ENCODE measurements around the gene PAPPA.

Gene PAPPA

GRCh38 chr9:116276651-116277121, 123.1 kb downstream of the PAPPA start:
- DNase-seq (ENCODE audit: low spot score): no peak

- DNase-seq (ENCODE audit: low spot score): peak; percentile 50
Measured at GRCh38 chr9:116278326-116278725, 124.7 kb downstream of the PAPPA start.

DNA sequence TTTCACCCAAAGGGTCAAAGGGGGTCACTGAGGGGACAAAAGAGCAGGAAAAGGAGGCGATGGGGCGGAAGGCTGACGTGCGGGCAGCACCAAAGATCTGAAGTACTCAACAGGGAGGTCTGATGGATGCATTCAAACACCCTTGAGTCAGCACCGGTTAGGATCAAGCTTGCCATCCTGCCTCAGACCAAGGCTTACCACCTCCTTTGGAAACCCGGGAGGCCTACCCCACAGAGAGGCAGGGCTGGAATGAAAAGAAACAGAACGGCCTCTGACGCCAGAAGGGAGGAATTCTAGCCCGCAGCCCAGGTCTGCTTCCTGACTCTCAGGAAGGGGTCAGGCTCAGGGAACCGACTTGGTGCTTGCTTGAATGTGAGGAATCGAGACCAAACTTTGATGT, 125.6 kb downstream of the PAPPA start:
- no peak for DNase-seq (ENCODE audit: low spot score)

DNA sequence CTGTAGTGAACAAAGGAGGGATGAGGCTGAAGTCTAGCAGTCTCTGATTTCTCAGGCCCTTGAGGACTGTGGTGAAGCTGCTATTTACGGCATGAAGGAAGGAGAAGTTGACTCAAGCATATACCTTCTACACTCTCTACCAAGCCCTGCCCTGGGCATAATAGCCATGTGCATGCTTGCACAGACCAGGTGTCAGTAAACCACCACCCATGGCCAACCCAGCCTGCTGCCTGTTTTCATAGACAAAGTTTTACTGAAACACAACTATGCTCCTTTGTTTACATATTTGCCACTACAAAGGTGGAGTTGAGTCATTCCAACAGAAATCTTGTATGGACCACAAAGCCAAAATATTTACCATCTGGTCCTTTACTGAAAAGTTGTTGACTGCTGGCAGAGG, 126.9 kb downstream of the PAPPA start:
- no peak for DNase-seq (ENCODE audit: low spot score)

DNA sequence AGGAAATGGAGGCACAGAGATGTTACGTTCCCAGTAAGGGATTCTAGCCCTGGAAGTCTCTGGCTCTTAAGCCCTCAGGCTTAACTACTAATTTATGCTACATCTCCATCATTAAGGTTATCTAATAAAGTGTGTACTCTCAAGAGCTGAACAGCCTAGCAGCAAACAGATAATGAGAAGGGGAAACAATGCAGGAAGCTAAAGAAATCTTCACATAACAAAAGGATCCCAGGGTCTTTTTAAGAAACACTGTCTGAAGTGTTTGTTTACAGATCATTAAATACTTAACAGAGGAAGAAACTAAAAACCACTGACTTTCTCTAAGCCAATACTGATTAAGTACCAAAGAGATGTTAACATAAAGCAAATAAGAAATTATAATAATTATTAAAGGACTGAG, 129.0 kb downstream of the PAPPA start:
- DNase-seq (ENCODE audit: low spot score): no peak

- DNase-seq (ENCODE audit: low spot score): no peak
Measured at GRCh38 chr9:116284518-116284917, 130.9 kb downstream of the PAPPA start.

GRCh38 chr9:116285320-116285719, 131.7 kb downstream of the PAPPA start:
- DNase-seq (ENCODE audit: low spot score): no peak

GRCh38 chr9:116286297-116286696, 132.7 kb downstream of the PAPPA start:
- DNase-seq (ENCODE audit: low spot score): no peak

GRCh38 chr9:116287721-116288120, 134.1 kb downstream of the PAPPA start:
- no peak for DNase-seq (ENCODE audit: low spot score)

DNA sequence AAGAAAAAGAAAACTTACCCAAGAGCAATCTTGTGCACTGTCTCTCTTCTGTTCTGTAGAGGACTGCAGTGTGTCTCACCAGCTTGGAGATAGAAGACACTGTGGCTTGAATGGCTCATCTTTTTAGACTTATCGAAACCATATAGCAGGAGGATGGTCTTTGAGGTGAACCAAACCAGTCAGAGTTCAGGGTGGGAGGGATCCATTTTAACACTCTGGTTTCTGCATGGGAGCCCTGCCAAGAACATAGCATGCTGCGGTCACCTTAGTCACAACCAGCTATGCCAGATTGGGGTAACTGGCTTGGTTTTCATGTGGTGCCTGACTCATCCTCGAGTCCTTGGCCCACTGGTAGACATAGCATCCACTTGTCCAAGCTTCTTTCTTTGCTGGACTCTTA, 135.1 kb downstream of the PAPPA start:
- peak; percentile 93 for DNase-seq (ENCODE audit: low spot score)

DNA sequence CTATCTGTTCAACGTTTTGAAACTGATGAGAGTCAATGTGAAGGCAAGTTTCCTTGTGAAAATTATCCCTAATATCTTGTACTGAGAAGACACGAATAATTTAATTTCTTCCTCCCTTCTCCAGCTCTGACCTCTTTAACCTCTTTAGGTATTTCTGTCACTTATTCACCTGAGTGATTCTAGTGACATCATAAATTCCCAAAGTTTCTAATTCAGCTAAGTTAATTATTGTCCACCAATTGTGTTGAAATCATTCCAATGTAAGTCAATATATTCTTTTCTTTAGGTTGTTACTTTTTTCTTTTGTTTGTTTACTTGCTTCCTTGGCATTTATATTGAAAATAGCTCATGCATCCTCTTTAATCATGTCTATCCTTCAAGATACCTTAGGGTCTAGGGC, 143.8 kb downstream of the PAPPA start:
- peak; percentile 66 for DNase-seq (ENCODE audit: low spot score)

DNA sequence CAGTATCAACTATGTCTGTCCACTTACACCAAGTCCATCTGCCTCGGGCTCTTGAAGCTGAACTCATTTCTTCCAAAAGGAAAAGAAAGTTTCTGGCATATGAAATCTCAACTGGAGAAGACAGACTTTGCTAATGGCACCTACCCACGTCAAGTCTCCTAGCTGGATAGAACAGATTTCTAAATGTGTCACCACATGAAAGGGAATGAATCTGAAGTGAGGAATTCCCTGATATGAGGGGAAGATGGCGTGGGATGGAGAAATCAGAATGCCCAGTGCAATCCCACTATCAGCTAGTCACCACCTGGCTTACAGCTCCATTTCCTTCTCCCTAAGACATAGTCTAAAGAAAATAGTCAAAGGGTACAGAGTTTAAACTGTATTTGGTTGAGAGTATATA, 144.7 kb downstream of the PAPPA start:
- DNase-seq (ENCODE audit: low spot score): no peak

DNA sequence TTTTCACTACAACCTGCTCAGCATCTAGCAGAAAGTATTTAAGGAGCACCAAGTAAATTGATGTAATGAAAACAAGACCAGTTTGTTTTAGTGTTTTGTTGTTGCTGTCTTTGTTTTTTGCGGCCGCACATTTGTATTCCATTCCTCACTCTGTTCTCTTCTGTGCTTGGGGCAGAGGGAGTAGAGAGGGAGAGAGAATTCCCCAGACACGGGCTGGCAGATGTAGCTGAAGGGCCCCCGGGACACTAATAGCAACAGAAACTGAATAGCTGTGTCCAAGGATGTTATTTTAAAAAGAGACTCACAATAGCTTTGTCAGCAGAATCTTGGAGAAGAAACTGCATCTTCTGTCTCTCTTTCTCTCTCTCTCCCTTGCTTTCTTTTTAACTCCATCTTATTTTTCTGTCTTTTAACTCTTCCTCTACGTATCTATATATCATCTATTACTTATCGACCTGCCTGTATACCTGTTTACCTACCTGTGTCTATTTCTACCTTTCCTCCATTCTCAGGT, 145.3 kb downstream of the PAPPA start:
- no peak for DNase-seq (ENCODE audit: low spot score)

- no peak for DNase-seq (ENCODE audit: low spot score)
Measured at GRCh38 chr9:116300360-116300870, 146.8 kb downstream of the PAPPA start.

DNA sequence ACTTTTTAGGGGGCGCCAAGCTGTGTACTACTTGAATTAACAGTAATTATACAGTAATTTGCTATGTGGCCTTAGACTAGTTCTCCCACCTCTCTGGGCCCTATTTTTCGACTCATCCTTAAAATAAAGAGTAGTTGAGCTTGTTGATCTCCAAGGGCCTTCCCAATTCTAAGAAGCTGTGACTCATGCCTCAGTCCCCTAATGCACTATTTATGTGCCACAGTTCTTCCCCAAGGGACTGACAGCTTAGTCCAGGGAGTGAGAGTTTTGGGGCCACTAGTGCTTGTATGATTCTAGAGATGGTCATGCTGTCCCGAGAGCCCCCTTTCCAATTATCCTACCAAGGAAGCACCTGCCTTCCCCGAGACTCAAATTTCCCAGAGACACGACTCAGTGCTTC, 149.7 kb downstream of the PAPPA start:
- no peak for DNase-seq (ENCODE audit: low spot score)

GRCh38 chr9:116303886-116304538, 150.4 kb downstream of the PAPPA start:
- DNase-seq (ENCODE audit: low spot score): no peak

GRCh38 chr9:116304761-116305160, 151.2 kb downstream of the PAPPA start:
- no peak for DNase-seq (ENCODE audit: low spot score)

GRCh38 chr9:116308076-116308475, 154.5 kb downstream of the PAPPA start:
- no peak for DNase-seq (ENCODE audit: low spot score)

DNA sequence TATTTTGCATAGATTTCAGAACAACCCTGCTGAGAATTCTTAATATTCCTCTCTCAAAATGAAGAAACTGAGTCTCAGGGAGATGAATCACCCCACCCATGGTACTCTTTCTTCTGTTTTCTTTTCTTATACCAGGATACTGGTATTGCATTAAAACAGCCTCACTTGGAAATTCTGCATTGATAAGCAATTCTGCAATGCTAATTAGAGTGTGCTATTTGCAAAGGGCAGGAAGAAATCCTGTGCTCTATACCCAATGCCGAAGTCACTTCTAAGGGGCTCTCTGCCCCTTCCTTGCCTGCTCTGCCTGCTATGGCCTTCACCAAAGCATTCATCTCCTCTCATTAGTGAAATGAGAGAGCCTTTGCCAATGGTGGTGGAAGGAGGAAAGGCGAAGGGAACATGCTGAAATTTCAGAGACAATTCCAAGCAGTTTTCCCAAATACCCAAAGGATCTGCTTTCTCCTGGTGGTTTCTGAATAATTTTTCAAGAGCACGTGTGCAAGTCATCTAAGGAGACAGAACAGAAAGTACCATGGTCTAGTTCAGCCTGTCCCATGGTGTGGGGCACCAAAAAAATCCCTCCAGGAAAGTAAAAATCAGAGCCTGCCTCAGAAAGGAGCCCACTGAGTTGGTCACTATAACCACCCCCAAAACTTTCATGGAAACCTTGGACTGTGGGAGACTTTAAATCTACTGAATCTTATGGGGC, 156.5 kb downstream of the PAPPA start:
- DNase-seq (ENCODE audit: low spot score): no peak

DNA sequence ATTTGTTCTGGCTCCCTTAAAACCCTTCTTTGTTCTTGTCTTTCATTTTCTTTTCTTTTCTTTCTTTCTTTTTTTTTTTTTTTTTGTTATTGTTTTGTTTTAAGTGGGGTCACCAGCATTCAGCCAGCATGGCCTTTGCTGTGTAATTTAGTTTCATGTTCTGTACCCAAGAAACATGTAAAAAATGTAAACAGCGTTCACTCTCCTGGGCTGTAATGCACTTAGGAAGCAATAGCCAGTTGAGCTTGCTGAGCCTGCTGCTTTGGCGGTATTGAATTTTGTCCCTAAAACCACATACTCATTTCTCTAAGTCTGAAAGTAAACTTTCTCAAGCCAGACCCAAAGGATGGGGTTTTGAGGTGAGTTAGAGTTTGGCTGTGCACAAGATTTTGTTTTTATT, 158.6 kb downstream of the PAPPA start:
- DNase-seq (ENCODE audit: low spot score): no peak

- no peak for DNase-seq (ENCODE audit: low spot score)
Measured at GRCh38 chr9:116313638-116314037, 160.0 kb downstream of the PAPPA start.

DNA sequence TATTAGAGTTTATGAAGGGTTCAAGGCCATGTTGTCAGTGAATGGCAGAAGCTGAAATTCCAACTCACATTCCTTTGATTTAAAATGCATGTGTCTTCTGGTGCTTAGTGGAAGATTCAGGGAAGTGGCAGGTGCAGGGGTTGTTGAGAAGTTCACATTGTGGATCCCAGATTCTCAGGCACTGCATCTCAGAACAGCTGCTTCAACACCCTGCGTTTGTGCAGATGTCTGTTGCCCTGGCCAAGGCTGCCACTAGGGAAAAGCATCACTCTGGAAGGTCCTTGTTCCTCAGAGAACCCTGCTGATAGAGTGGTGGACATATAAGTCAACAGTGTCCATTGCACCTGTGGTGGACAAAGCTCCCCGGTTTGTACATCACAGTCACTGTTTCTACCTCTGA, 162.7 kb downstream of the PAPPA start:
- no peak for DNase-seq (ENCODE audit: low spot score)

DNA sequence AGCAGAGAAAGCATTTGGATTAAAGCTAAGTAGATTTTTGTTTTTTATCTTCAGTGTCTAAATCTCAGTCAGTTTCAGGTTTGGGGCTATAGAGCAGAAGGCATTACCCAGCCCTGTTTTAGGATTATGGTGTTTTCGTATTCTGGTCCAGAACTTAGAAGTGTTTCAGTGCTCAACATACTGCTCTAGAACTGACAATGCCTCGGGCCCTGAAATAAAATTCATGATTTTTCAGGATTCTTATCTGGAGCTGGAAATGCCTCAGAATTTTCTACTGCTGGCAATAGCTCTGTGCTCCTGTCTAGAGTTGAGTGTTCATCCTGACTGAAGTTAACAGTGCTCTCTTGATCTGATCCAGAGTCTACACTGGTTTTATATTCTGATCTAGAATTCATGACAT, 163.9 kb downstream of the PAPPA start:
- DNase-seq (ENCODE audit: low spot score): no peak
